SW 1271 (cell line): Measurements from ENCODE around the gene PPP2R1A.
A peak's percentile ranks its signal among the peaks of the same experiment; 100 is the strongest.

Experiments used
- DNase-seq, 2 experiments: peaks; one replicate each; lab custom pipeline; 2025; lab: John Stamatoyannopoulos, UW

Gene PPP2R1A

DNA sequence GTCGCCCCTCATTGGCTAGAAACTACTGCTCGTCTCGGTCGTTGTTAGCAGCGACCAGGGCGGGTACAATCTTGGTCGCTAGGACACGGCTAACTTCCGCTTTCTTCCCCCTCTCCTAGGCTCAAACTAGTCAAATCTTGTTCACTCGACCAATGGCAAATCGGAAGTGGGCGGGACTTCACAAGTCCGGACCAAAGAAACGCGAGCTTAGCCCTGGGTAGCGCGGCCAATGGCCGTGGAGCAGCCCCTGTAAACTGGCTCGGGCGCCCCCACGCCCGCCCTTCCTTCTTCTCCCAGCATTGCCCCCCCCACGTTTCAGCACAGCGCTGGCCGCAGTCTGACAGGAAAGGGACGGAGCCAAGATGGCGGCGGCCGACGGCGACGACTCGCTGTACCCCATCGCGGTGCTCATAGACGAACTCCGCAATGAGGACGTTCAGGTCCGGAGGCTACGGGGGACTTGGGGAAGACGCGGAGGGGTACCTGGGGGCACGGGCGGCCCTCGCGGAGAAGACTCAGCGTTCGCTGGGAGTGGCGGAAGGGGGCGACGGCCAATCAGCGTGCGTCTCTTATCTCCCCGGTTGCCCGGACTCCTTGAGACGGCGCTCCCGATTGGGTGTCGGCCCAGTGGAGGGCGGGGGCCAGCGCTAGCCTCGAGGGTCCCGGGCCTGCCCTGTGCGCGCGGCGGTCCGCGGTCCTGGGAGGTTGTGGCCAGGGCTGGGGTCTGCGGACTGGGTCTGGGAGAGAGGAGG is at the start of gene PPP2R1A:
Gene PPP2R1A, plus strand, starts transcription at position 318 of the 752 bp plus-strand sequence. Its CDS starts 45 bp downstream, at position 363.
- DNase-seq = peak; percentile 98 to 99

DNA sequence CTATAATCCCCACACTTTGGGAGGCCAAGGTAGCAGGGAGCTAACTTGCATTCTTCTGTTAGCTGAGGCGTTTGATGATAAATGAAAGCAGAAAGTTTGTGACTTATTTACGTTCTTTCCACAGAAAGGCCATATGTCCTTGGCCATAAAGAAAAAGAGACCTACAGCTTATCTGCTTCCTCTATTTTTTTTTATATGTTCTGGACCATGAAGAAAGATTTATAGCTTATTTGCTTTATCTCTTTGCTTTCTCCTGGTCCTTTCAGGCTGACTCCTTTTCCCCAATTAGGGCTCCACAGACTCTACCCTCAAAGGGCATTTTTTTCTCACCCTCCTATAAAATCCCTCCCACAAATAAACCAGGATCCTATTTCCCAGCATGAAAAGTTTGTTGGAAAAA is 48.6 kb upstream of the PPP2R1A start:
- no peak for DNase-seq

- no peak for DNase-seq
These were observed 47.8 kb upstream of the PPP2R1A start for GRCh38 chr19:52142001-52142595.

GRCh38 chr19:52148256-52148655 is 41.6 kb upstream of the PPP2R1A start:
- DNase-seq = no peak

DNA sequence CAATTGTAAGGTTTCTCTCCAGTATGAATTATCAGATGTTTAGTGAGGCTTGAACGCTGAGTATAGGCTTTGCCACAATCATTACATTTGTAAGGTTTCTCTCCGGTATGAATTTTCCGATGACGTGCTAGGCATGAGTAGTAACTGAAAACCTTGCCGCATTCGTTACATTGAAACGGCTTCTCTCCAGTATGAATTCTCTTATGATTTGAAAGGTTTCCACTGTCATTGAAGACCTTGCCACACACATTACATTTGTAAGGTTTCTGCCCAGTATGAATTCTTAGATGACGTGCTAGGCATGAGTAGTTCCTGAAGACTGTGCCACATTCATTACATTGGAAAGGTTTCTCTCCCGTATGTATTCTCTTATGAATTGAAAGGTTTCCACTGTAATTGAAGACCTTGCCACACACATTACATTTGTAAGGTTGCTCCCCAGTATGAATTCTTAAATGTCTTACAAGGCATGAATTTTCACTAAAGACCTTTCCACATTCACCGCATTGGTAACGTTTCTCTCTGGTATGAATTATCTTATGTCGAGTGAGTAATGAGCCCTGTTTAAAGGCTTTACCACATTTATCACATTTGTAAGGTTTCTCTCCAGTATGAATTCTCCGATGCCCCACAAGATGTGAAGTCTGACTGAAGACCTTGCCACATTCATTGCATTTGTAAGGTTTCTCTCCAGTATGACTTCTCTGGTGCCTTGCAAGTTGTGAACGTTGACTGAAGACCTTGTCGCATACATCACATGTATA is 34.1 kb upstream of the PPP2R1A start:
- DNase-seq = no peak

GRCh38 chr19:52170304-52170703 is 19.5 kb upstream of the PPP2R1A start:
- no peak for DNase-seq

GRCh38 chr19:52170863-52171320 is 19.0 kb upstream of the PPP2R1A start:
- no peak for DNase-seq

DNA sequence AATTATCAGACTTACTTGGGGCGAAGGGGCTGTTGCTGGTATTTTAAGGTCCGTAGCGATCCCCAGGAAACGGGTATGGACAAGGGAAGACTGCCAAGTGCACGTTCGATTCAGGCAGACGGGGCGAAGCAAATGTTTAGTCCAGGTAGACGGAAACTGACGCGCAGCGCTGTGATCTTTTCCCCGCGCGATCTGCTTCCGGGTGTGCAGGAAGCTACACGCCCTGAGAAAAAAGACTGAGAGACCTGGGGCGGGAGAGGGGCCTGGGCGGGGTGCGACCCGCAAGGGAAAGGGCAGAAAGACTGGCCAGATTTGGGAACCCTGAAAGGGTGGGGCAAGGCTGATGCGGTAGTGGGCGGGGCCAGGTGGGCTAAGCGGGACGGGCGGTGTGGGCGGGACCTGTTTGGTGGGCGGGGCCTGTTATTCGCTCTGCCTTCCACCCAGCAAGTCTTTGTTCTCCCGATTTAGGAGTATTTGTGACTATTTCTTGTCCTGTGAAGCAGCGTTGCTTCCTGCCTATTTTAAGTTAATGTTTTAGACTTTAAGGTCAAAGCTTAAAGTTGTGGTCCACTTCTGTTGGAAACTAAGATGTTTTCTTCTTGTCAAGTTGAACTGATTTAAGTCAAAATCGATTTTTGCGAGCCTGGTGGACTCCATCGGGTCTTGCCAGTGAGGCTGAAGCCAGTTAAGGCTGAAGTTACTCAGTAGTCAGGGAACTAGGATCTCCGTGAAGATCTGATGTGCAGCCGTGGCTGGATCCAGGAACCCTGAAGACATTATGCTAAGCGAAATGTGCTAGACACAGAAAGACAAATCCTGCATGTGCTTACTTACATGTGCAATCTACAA is 18.3 kb upstream of the PPP2R1A start, which contains the start of gene ZNF836:
Gene ZNF836, minus strand, starts transcription at position 301 of the 849 bp plus-strand sequence. CDS start 3,549 bp downstream, outside the sequence.
- DNase-seq = peak in 1 of 2 experiments; percentile 51

DNA sequence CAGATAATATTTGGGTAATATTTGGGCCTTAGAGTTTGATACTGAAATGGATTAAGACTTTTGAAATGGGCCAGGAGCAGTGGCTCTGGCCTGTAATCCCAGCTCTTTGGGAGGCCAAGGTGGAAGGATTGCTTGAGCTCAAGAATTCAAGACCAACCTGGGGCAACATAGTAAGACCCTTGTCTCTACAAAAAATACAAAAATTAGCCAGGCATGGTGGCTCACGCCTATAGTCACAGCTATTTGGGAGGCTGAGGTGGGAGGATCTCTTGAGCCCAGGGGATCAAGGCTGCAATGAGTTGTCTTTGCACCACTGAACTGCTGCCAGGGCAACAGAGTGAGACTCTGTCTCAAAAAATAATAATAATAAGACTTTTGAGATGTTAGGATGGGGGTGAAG is 17.5 kb upstream of the PPP2R1A start:
- DNase-seq = no peak

GRCh38 chr19:52176574-52176973 is 13.3 kb upstream of the PPP2R1A start:
- DNase-seq = no peak

DNA sequence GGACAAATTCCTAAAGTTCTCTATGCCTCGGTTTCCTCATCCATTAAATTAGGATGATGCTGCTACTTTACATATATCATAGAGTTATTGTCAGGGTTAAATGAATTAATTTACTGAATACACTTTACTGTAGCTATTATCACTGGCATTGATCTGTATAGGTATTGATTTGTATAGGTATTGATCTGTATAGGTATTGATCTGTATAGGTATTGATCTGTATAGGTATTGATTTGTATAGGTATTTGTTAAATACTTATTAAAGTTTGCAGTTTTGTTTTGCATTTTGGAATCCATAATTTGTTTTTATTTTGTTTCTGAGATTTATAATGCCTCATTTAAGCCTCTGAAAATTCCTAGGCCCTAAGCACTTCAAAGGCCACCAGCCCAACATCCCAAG is 2.4 kb upstream of the PPP2R1A start:
- DNase-seq = no peak

- DNase-seq = no peak
These were observed 774 bp upstream of the PPP2R1A start for GRCh38 chr19:52188822-52189734.

GRCh38 chr19:52190487-52191293 is 838 bp downstream of the PPP2R1A start:
- peak in 1 of 2 experiments; percentile 13 for DNase-seq

DNA sequence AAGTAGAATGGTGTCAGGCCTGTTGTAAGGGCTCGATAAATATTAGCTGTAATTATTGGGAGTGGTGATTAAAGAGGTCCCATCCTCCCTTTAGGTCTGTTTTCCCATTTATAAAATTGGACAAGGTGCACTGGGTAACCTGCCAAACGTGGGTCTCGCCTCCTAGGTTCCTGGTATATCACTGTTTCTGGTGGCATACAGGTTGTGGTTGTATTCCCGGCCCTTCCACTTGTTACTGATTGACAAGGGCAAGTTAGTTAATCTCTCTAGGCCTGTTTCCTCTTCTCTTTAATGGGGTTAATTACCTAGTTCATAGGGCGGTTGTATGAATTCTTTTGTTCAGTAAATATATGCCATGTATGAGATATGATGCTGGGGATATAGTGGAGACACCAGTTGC is 1.5 kb downstream of the PPP2R1A start:
- no peak for DNase-seq

- DNase-seq = no peak
These were observed 2.1 kb downstream of the PPP2R1A start for GRCh38 chr19:52191951-52192350.

DNA sequence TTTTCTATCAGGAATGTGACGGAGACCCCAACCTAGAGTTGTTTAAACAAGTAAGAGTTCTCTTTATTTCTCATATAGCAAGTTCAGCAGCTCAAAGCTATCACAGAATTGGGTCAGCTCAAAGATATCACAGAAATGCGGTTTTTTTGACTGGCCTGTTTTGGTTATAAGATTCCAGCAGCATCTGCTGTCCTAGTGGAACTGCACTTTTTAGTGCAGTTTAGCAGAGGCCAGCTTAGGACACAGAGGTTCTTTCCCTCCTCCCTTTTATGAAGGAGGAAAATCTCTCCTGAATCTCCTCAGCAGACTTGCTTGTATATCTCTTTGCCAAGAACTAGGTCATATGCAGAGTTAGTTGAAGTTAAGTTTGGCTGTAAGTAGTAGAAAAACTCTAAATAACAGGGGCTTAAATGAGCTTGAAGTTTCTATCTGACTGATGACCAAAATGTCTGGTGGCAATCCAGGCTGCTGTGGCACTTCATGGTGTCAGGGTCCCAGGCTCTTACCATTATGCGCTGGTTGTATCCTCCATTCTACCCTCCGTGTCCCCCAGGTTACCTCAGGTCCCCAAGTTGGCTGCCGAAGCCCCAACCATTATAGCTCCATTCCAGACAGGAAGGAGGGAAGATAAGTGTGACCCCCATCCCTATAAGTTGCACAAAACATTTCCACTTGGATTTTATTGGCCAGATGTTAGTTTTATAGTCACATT is 6.6 kb downstream of the PPP2R1A start:
- no peak for DNase-seq

DNA sequence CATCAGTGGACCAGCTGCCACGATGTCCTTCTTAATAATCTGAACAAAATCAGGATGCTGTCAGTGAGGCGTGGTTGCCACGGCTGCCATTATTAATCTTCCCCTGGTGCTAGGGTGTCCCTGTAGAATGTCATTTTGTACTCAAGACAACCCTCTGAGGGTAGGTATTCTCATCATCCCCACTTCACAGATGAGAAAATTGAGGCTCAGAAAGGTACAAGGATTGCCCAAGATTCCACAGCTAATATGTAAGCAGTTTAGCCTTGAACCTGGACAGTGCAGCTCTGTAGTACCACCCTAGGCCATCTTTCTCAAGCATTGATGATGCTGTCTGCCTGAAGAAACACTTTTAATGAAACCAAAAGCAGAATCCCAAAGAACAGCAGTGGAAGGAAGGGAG is 8.1 kb downstream of the PPP2R1A start:
- no peak for DNase-seq

DNA sequence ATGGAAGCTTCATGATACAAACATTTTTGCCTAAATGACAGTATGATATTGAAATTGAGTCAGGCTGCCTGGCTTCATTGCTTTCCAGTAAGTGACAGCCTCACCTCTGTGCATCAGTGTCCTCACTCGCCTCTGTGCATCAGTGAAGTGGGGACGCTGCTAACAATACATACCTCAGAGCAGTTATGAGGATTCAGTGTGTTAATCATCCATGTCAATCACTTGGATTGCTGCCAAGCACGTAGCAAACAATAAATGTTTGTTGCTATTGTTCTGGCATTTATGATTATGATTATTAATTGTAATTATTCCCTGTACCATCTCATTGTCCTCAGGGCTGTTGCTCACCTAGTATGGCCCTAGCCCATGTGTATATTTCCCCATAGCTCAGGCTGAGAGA is 8.8 kb downstream of the PPP2R1A start:
- DNase-seq = no peak

DNA sequence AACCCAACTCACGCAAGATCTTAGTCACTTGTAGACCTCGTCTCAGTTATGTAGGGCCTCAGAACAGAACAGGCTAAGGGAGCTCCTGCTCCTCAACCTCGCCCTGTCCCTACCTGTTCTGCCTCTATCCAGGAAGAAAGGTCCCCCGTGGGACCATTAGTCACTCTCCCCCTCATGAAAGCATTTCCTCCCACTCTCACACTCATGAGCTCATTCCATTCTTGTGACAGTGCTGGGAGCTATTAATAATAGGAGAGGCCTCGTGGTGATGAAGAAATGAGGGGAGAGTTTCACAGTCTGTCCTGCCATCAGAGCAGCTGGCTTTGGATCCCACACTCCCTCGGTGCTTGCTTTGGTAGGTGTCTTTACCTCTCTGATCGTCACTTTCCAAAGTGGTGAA is 10.2 kb downstream of the PPP2R1A start:
- DNase-seq = no peak
